Measurements from ENCODE around the gene MAFB. TPM values are rescaled to one million over a fixed set of nuclear protein-coding genes. Genes with fewer than 3 reads are reported as not detected.

Gene MAFB
- total RNA-seq, 1 experiment from 2014 or later, result 0.22 TPM

- no peak overlapping the region for H3K9ac ChIP-seq (ENCODE audit: low read length)
- no peak overlapping the region for H3K4me2 ChIP-seq (ENCODE audit: low read length)
- no peak overlapping the region for H3K27ac ChIP-seq (ENCODE audit: low read depth, low read length)
- H3K36me3 ChIP-seq (ENCODE audit: control insufficient read depth in 1 of 2, insufficient read depth in 2 of 2, low read length in 2 of 2), result no peaks in the 10 kb centered on the region
- CTCF ChIA-PET, result no interaction called here
- ATAC-seq (no peak), DNase-seq (ENCODE audit: low read depth, low spot score) (no peak)
- no peaks in the 10 kb centered on the region for H3K9me2 ChIP-seq (ENCODE audit: insufficient read depth)
- TF ChIP-seq CBX3 (IDR thresholded peaks at IDR 0.05; ENCODE audit: low read depth), result no peak
- TF ChIP-seq ATF3 (IDR thresholded peaks at IDR 0.05), result no peak
- no peak for TF ChIP-seq ZFX (IDR thresholded peaks at IDR 0.05)
- TF ChIP-seq RAD21 (IDR thresholded peaks at IDR 0.05; ENCODE audit: low read depth), result no peak
- TF ChIP-seq EZH2phosphoT487 (IDR thresholded peaks at IDR 0.05; ENCODE audit: borderline replicate concordance), result no peak
- TF ChIP-seq TCF7L2 (IDR thresholded peaks at IDR 0.05; ENCODE audit: borderline replicate concordance, extremely low read depth, insufficient read depth, insufficient read length), result no peak
- TF ChIP-seq SIN3A (IDR thresholded peaks at IDR 0.05; ENCODE audit: low read depth), result no peak
- no peak for TF ChIP-seq ZBTB33 (IDR thresholded peaks at IDR 0.05; ENCODE audit: extremely low read depth, insufficient replicate concordance, low read length)
- TF ChIP-seq CEBPB (IDR thresholded peaks at IDR 0.05; ENCODE audit: low read depth), result no peak
- TF ChIP-seq SP1 (IDR thresholded peaks at IDR 0.05; ENCODE audit: low read depth), result no peak
- TF ChIP-seq EZH2 (IDR thresholded peaks at IDR 0.05), result no peak
- TF ChIP-seq CTCF (IDR thresholded peaks at IDR 0.05 in 2 of 3, conservative IDR thresholded peaks at IDR 0.05 in 1 of 3; ENCODE audit: borderline replicate concordance in 1 of 3, insufficient read depth in 1 of 3, low read depth in 2 of 3, low read length in 2 of 3), result no peak
- no peak for TF ChIP-seq FOSL1 (IDR thresholded peaks at IDR 0.05; ENCODE audit: low read depth)
- TF ChIP-seq POLR2AphosphoS5 (IDR thresholded peaks at IDR 0.05; ENCODE audit: low read depth, low read length), result no peak
- TF ChIP-seq REST (IDR thresholded peaks at IDR 0.05; ENCODE audit: low read depth), result no peak
- no TSS peak for BruUV-seq (replicated peaks)
- no peaks in the 10 kb centered on the region for H3K4me1 ChIP-seq (ENCODE audit: control insufficient read depth in 1 of 2, insufficient read depth in 2 of 2, low read length in 2 of 2)
- intact Hi-C loops (cut with micrococcal nuclease), result no loop called here
- H3K4me3 ChIP-seq (replicated peaks in 1 of 2; ENCODE audit: low read depth in 1 of 2, low read length in 2 of 2), result no peak overlapping the region
- RAD21 ChIA-PET (ENCODE audit: low non-redundant PET in 1 of 2, low total read pairs in 2 of 2, uncharacterized antibody in 2 of 2, unreplicated experiment in 2 of 2), result no interaction called here
- H3K79me2 ChIP-seq (ENCODE audit: insufficient read depth, low read length), result no peaks in the 10 kb centered on the region
- peaks cover 5% of the 10 kb centered on the region; the same call in 1 of the 2 replicates for H3K27me3 ChIP-seq (ENCODE audit: insufficient read depth, low read length)
- H3K9me3 ChIP-seq (ENCODE audit: control insufficient read depth in 1 of 2, insufficient read depth in 1 of 2, low read depth in 1 of 2, low read length in 2 of 2), result no peaks in the 10 kb centered on the region
- no peak overlapping the region for H2AFZ ChIP-seq (ENCODE audit: low read depth, low read length, poor library complexity, severe bottlenecking)
- no peaks in the 10 kb centered on the region for H4K20me1 ChIP-seq (ENCODE audit: insufficient read depth)
- POLR2A ChIA-PET, result no interaction called here
Measured at GRCh38 chr20:40717343-40717865, 28.4 kb upstream of the MAFB start.
